Measurements from ENCODE around the gene TBXAS1. TPM values are rescaled to one million over a fixed set of nuclear protein-coding genes. Genes with fewer than 3 reads are reported as not detected.
A peak's percentile ranks its signal among the peaks of the same experiment; 100 is the strongest.

TBXAS1 gene
- total and polyA plus RNA-seq, 2 of the 8 experiments (the other 6 are each of a cell fraction or from before 2014, with no cell fraction given): 0.86 to 2.1 TPM

- H3K4me3 ChIP-seq (ENCODE audit: extremely low read depth in 1 of 4, insufficient read depth in 2 of 4, low read depth in 3 of 4, low read length in 4 of 4): no peak overlapping the region
- H2BK20ac ChIP-seq (ENCODE audit: low read length): no peak overlapping the region
- H3K79me1 ChIP-seq (ENCODE audit: low read depth, low read length): no peaks in the 10 kb centered on the region
- H3K9me3 ChIP-seq (ENCODE audit: insufficient read depth in 2 of 2, low read depth in 1 of 2, low read length in 1 of 2): no peaks in the 10 kb centered on the region
- WGBS, 2 experiments (ENCODE audit: extremely low coverage in 1 of 2, insufficient coverage in 1 of 2, insufficient read length in 1 of 2, insufficient replicate concordance in 2 of 2, low coverage in 1 of 2, low lambda C conversion rate in 2 of 2, missing lambda C conversion rate in 1 of 2): 84% methylated on average over 15 of the region's 15 CpGs; no CpG with 5 or more reads in 1 of the 2 experiments
- no peak for DNase-seq (ENCODE audit: low read depth in 1 of 2, low spot score in 2 of 2)
- no peaks in the 10 kb centered on the region for H3K36me3 ChIP-seq (ENCODE audit: control insufficient read depth in 2 of 4, insufficient read depth in 4 of 4, low read length in 3 of 4)
- H3K4me2 ChIP-seq (ENCODE audit: insufficient read depth in 1 of 2, low read depth in 2 of 2, low read length in 2 of 2): no peak overlapping the region
- no peak overlapping the region for H3K14ac ChIP-seq (ENCODE audit: insufficient read length)
- ChIA-PET POLR2A (ENCODE audit: partially characterized antibody) (interaction anchor here (1.0 kb wide), 1 partner anchor 13 kb away, joined by 3 read pairs; no protein-coding TSS in a partner anchor), CTCF (ENCODE audit: partially characterized antibody) (interaction anchor here (1.2 to 1.7 kb wide), 3 partner anchors 37 to 163 kb away, joined by 3 to 5 read pairs (median 4); no protein-coding TSS in a partner anchor)
- no peak overlapping the region for H4K5ac ChIP-seq (ENCODE audit: insufficient read length, low read depth, low read length)
- H3K27me3 ChIP-seq (replicated peaks in 1 of 4; ENCODE audit: control insufficient read depth in 3 of 4, extremely low read depth in 1 of 4, insufficient read depth in 3 of 4, low read length in 3 of 4): no peaks in the 10 kb centered on the region
- no peaks in the 10 kb centered on the region for H3K4me1 ChIP-seq (replicated peaks in 1 of 4; ENCODE audit: control insufficient read depth in 3 of 4, insufficient read depth in 4 of 4, low read length in 3 of 4)
- 0 out of 2 replicates have a peak overlapping the region, but pooled peaks have one; percentile 20 for H2AFZ ChIP-seq (ENCODE audit: low read length)
- H3K23me2 ChIP-seq (ENCODE audit: low read depth, low read length): no peaks in the 10 kb centered on the region
- no peak overlapping the region for H2BK120ac ChIP-seq (replicated peaks; ENCODE audit: low read depth, low read length)
- no peak overlapping the region for H3K56ac ChIP-seq (replicated peaks; ENCODE audit: insufficient read length, low read depth, low read length)
- no peaks in the 10 kb centered on the region for H3K79me2 ChIP-seq (ENCODE audit: control insufficient read depth in 1 of 2, insufficient read depth in 2 of 2, low read length in 2 of 2)
- no peak overlapping the region for H2AK5ac ChIP-seq (ENCODE audit: low read depth, low read length)
- no peak overlapping the region for H3K9ac ChIP-seq (replicated peaks in 1 of 4; ENCODE audit: extremely low read depth in 1 of 4, low read depth in 3 of 4, low read length in 3 of 4)
- H4K8ac ChIP-seq (ENCODE audit: extremely low read depth, insufficient read depth, low read length): no peak overlapping the region
- no peak overlapping the region for H2BK12ac ChIP-seq (ENCODE audit: low read depth, low read length)
- H3K27ac ChIP-seq (ENCODE audit: low read depth, low read length): no peak overlapping the region
- H3K4ac ChIP-seq (replicated peaks; ENCODE audit: insufficient read length, low read depth, low read length): no peak overlapping the region
- H2BK15ac ChIP-seq (ENCODE audit: low read length): no peak overlapping the region
- no peak overlapping the region for H3K23ac ChIP-seq (ENCODE audit: insufficient read length)
- no peak overlapping the region for H4K91ac ChIP-seq (replicated peaks; ENCODE audit: insufficient read length, low read length)
- no peak overlapping the region for H3K18ac ChIP-seq (ENCODE audit: extremely low read depth, low read length)
- no peak overlapping the region for H2BK5ac ChIP-seq (ENCODE audit: low read depth, low read length)
- FAIRE-seq: no peak
- H4K20me1 ChIP-seq (replicated peaks in 1 of 2; ENCODE audit: control insufficient read depth in 1 of 2, insufficient read depth in 2 of 2, low read length in 2 of 2): no peaks in the 10 kb centered on the region
- TF ChIP-seq CEBPB (IDR thresholded peaks at IDR 0.05; ENCODE audit: low read depth, low read length) (peak; percentile 63; the same call in 1 of the 2 replicates), SAP30 (IDR thresholded peaks at IDR 0.05; ENCODE audit: insufficient read depth, insufficient replicate concordance, low read length) (no peak), ATF3 (IDR thresholded peaks at IDR 0.05; ENCODE audit: insufficient read depth, low read depth, low read length) (no peak)
Measured at GRCh38 chr7:139842401-139843210, 13.5 kb downstream of the TBXAS1 start.

Data from H1 (cell line).